ENCODE data around the gene UBE2V1. TPM values are rescaled to one million over a fixed set of nuclear protein-coding genes. Genes with fewer than 3 reads are reported as not detected.

Gene UBE2V1
- total and polyA plus RNA-seq, 2 of the 13 experiments (the other 11 are each of a cell fraction or from before 2014, with no cell fraction given), result 81.3 to 132 TPM

- TF ChIP-seq NR2F2 (IDR thresholded peaks at IDR 0.05; ENCODE audit: borderline replicate concordance, low read depth) (no peak; the same call in 1 of the 2 replicates), PLSCR1 (CRISPR knock-in tag; IDR thresholded peaks at IDR 0.05; ENCODE audit: borderline replicate concordance) (no peak), ZBTB46 (CRISPR knock-in tag; IDR thresholded peaks at IDR 0.05; ENCODE audit: borderline replicate concordance) (no peak), THRA (CRISPR knock-in tag; IDR thresholded peaks at IDR 0.05; ENCODE audit: borderline replicate concordance) (peak; percentile 60; the same call in 1 of the 2 replicates), SPEN (CRISPR knock-in tag; IDR thresholded peaks at IDR 0.05; ENCODE audit: low read depth) (peak; percentile 91), RAD51 (IDR thresholded peaks at IDR 0.05; ENCODE audit: borderline replicate concordance) (no peak), MBD4 (IDR thresholded peaks at IDR 0.05; ENCODE audit: borderline replicate concordance, low read length) (no peak), HOXD1 (CRISPR knock-in tag; IDR thresholded peaks at IDR 0.05) (peak; percentile 55), ZNF563 (CRISPR knock-in tag; IDR thresholded peaks at IDR 0.05) (peak; percentile 92), ARID5B (CRISPR knock-in tag; IDR thresholded peaks at IDR 0.05) (peak; percentile 11; the same call in 1 of the 2 replicates), ZNF260 (CRISPR knock-in tag; IDR thresholded peaks at IDR 0.05; ENCODE audit: borderline replicate concordance, low read depth) (no peak), ZNF557 (CRISPR knock-in tag; IDR thresholded peaks at IDR 0.05) (no peak), RFXAP (CRISPR knock-in tag; IDR thresholded peaks at IDR 0.05; ENCODE audit: borderline replicate concordance) (peak; percentile 61; the same call in 1 of the 2 replicates), MLLT10 (CRISPR knock-in tag; IDR thresholded peaks at IDR 0.05) (no peak), CTCF (CRISPR knock-in tag; IDR thresholded peaks at IDR 0.05) (peak; percentile 55), ZSCAN22 (CRISPR knock-in tag; IDR thresholded peaks at IDR 0.05) (0 out of 2 replicates have a peak, but pooled peaks have one; percentile 48), HNRNPK (IDR thresholded peaks at IDR 0.05; ENCODE audit: low read depth, low read length, poor library complexity, severe bottlenecking) (peak; percentile 89), FOSL2 (CRISPR knock-in tag; IDR thresholded peaks at IDR 0.05) (peak; percentile 44; the same call in 1 of the 2 replicates)
Measured at GRCh38 chr20:50112512-50113419, at the start of gene UBE2V1 (continued).
